Measurements from ENCODE around the gene MPPED2. TPM values are rescaled to one million over a fixed set of nuclear protein-coding genes. Genes with fewer than 3 reads are reported as not detected.

The MPPED2 gene
- total RNA-seq, 1 donor, result not detected

DNA sequence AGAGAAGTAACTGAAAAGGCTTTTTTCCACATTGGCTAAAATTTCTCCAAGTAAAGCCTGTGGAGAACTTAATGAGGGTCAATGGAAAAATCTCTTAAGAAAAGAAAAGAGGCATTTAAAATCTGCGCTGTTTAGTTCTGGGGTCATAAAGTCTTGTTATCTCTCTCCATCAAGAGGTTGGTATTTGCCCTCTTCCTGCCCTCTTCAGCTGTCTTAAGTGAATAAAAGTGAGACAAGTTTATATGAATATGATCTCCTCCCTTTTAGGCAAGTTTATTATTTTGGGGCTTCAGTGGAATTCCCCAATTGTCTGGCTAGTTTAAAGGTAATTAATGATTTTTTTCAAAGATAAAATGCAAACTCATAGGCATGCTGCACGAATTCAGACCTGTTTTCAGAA, 173.6 kb downstream of the MPPED2 start:
- no peak overlapping the region for H3K4me3 ChIP-seq (ENCODE audit: low read depth, low read length)
- no peak for DNase-seq (ENCODE audit: low read depth)
- TF ChIP-seq, protein P1, sequence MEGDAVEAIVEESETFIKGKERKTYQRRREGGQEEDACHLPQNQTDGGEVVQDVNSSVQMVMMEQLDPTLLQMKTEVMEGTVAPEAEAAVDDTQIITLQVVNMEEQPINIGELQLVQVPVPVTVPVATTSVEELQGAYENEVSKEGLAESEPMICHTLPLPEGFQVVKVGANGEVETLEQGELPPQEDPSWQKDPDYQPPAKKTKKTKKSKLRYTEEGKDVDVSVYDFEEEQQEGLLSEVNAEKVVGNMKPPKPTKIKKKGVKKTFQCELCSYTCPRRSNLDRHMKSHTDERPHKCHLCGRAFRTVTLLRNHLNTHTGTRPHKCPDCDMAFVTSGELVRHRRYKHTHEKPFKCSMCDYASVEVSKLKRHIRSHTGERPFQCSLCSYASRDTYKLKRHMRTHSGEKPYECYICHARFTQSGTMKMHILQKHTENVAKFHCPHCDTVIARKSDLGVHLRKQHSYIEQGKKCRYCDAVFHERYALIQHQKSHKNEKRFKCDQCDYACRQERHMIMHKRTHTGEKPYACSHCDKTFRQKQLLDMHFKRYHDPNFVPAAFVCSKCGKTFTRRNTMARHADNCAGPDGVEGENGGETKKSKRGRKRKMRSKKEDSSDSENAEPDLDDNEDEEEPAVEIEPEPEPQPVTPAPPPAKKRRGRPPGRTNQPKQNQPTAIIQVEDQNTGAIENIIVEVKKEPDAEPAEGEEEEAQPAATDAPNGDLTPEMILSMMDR (IDR thresholded peaks at IDR 0.05; ENCODE audit: insufficient read depth, low read depth, low read length), result no peak

- TF ChIP-seq, protein P1 (IDR thresholded peaks at IDR 0.05; ENCODE audit: insufficient read depth, low read depth, low read length), result no peak
- DNase-seq (ENCODE audit: low read depth), result no peak
- no peak overlapping the region for H3K4me3 ChIP-seq (ENCODE audit: low read depth, low read length)
Observed at GRCh38 chr11:30411383-30411782, 174.8 kb downstream of the MPPED2 start.

- no peak overlapping the region for H3K4me3 ChIP-seq (ENCODE audit: low read depth, low read length)
- DNase-seq (ENCODE audit: low read depth), result no peak
- TF ChIP-seq, protein P1 (IDR thresholded peaks at IDR 0.05; ENCODE audit: insufficient read depth, low read depth, low read length), result no peak
Observed at GRCh38 chr11:30406978-30407762, 179.0 kb downstream of the MPPED2 start.

DNA sequence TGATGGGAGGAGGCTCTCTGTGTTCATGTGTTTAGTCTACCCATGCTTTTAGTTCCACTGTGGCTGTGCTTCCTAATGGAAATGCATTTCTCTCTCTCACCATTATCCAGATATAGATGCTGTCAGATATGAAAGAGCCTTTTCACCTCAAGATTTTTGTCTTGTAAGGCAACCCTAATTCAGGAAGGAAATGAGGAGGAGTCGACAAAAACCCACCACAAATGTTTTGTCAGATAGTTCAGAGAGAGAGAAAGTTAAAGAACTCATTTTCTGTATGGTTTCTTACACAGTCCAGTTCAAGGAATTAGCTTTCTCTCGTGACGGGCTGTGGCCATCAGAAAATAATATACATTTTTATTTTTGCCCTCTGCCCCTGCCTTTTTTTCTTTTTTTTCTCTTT, 180.8 kb downstream of the MPPED2 start:
- TF ChIP-seq, protein P1 (IDR thresholded peaks at IDR 0.05; ENCODE audit: insufficient read depth, low read depth, low read length), result no peak
- H3K4me3 ChIP-seq (ENCODE audit: low read depth, low read length), result no peak overlapping the region
- no peak for DNase-seq (ENCODE audit: low read depth)

GRCh38 chr11:30404136-30404535, 182.0 kb downstream of the MPPED2 start:
- H3K4me3 ChIP-seq (ENCODE audit: low read depth, low read length), result no peak overlapping the region
- TF ChIP-seq, protein P1 (IDR thresholded peaks at IDR 0.05; ENCODE audit: insufficient read depth, low read depth, low read length), result no peak
- DNase-seq (ENCODE audit: low read depth), result no peak

DNA sequence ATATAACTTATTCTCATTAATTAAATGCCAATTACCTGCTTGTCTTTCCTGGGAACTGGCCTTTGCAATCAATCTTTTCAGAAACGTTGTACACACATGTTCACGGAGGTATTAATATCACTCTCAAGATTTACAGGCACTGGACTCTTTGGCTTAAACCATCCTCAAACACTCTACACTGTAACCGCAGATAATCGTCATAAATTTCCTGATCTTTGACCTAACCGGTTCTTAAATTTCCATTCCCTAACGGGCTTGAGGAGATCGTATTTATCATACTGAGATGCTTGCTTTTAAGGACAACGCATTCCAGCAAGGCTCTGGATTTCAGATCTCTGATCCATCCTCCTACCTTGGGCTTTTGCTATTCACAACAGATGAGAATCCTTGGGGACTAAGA, 190.4 kb downstream of the MPPED2 start:
- TF ChIP-seq, protein P1 (IDR thresholded peaks at IDR 0.05; ENCODE audit: insufficient read depth, low read depth, low read length), result no peak
- no peak for DNase-seq (ENCODE audit: low read depth)
- no peak overlapping the region for H3K4me3 ChIP-seq (ENCODE audit: low read depth, low read length)

GRCh38 chr11:30393012-30393411, 193.1 kb downstream of the MPPED2 start:
- H3K4me3 ChIP-seq (ENCODE audit: low read depth, low read length), result no peak overlapping the region
- TF ChIP-seq, protein P1 (IDR thresholded peaks at IDR 0.05; ENCODE audit: insufficient read depth, low read depth, low read length), result no peak
- no peak for DNase-seq (ENCODE audit: low read depth)

Measured in fibroblast of villous mesenchyme (primary cell).